K562 (cell line): ENCODE data around the gene ERAL1.

Experiments
- EZH2 ChIP-seq: IDR thresholded peaks from 2 replicates; pipeline ENCODE4 v1.6.1; 2012; ENCODE audit warnings: low read depth, mild to moderate bottlenecking, inconsistent platforms, low read length, borderline replicate concordance
- FOXP4 ChIP-seq: sonication (generic); formaldehyde crosslinking; IDR thresholded peaks from 2 replicates; pipeline ENCODE4 v1.8.0; 2022; ENCODE audit warnings: mild to moderate bottlenecking, missing genetic modification reagents, borderline replicate concordance
- JUND ChIP-seq, 2 experiments: IDR thresholded peaks; 2 replicates in 1 of 2; 3 replicates in 1 of 2; pipeline ENCODE4 v1.6.1; 2011; ENCODE audit warnings: borderline replicate concordance in 2 of 2, low read depth in 2 of 2, low read length in 2 of 2, improper control_type of control experiment in 1 of 2, missing biosample characterization in 1 of 2, missing genetic modification characterization in 1 of 2, missing genetic modification reagents in 1 of 2
- MAX ChIP-seq: sonication (generic); formaldehyde crosslinking; IDR thresholded peaks from 2 replicates; pipeline ENCODE4 v1.9.0; 2022; ENCODE audit warnings: mild to moderate bottlenecking, missing genetic modification reagents
- MAZ ChIP-seq, 2 experiments: fragments of 450-650 bp in 1 of 2; sonication (generic) in 1 of 2; formaldehyde crosslinking; IDR thresholded peaks in 1 of 2; conservative IDR thresholded peaks in 1 of 2; 2 replicates each; pipeline versions ENCODE4 v1.4.0 to v1.5.0; 2020; ENCODE audit warnings: mild to moderate bottlenecking in 1 of 2, missing genetic modification reagents in 1 of 2
- SAP30 ChIP-seq: fragments of 200-600 bp; sonication (generic); IDR thresholded peaks from 2 replicates; pipeline ENCODE4 v1.6.1; 2012; ENCODE audit warnings: borderline replicate concordance, low read depth, mild to moderate bottlenecking, moderate library complexity, low read length, control low read depth, inconsistent platforms; ENCODE audit not compliant: insufficient read depth, poor library complexity, severe bottlenecking
- TGIF2 ChIP-seq: sonication (generic); formaldehyde crosslinking; IDR thresholded peaks from 2 replicates; pipeline ENCODE4 v1.8.1; 2022; ENCODE audit warnings: mild to moderate bottlenecking, missing genetic modification reagents, moderate library complexity
- TRIM28 ChIP-seq: fragments of 450-650 bp; IDR thresholded peaks from 2 replicates; pipeline ENCODE4 v1.6.1; 2017
- ZNF121 ChIP-seq: sonication (generic); formaldehyde crosslinking; conservative IDR thresholded peaks from 2 replicates; pipeline ENCODE4 v1.8.0; 2022; ENCODE audit warnings: missing genetic modification reagents
- ZNF232 ChIP-seq: sonication (generic); formaldehyde crosslinking; IDR thresholded peaks from 2 replicates; pipeline ENCODE4 v1.8.0; 2022; ENCODE audit warnings: mild to moderate bottlenecking, missing genetic modification reagents
- TF ChIP-seq, protein P1 (sequence below), 2 experiments: IDR thresholded peaks; 2 replicates each; pipeline ENCODE4 v1.6.1; 2012; ENCODE audit warnings: improper control_type of control experiment in 2 of 2, low read depth in 2 of 2, low read length in 2 of 2, borderline replicate concordance in 1 of 2
- TF ChIP-seq, protein P2 (sequence below): sonication (generic); formaldehyde crosslinking; IDR thresholded peaks from 2 replicates; pipeline ENCODE4 v1.8.0; 2022; ENCODE audit warnings: mild to moderate bottlenecking, missing genetic modification reagents

DNA sequence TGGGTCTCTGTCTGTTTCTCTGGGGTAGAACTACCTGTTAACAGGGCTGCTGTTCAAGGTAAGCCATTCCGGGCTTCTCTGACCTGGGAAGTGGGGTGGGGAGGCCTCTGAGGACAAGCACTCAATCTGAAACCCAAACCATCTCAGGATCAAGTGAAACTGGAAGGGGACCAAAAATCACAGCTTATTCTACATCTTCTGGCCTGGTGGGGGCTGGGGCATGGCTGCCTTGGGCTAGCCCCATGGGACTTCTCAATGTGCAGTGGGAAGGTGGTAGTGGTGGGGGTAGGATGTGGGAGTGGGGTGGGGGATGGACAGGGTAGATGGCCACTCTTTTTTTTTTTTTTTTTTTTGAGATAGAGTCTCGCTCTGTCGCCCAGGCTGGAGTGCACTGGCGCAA lies 37.2 kb downstream of the ERAL1 start:
- TF ChIP-seq EZH2 (no peak), TGIF2 (CRISPR knock-in tag) (no peak), FOXP4 (CRISPR knock-in tag) (no peak), SAP30 (no peak), JUND (IDR thresholded peaks at IDR 0.05; ENCODE audit: borderline replicate concordance, low read depth, low read length) (no peak), JUND (tag; IDR thresholded peaks at IDR 0.05; ENCODE audit: borderline replicate concordance, low read depth, low read length) (no peak), MAZ (CRISPR knock-in tag; conservative IDR thresholded peaks at IDR 0.05 in 1 of 2, IDR thresholded peaks at IDR 0.05 in 1 of 2) (no peak), ZNF121 (CRISPR knock-in tag) (no peak), MAX (CRISPR knock-in tag) (no peak), ZNF232 (CRISPR knock-in tag) (no peak), TRIM28 (no peak)
- TF ChIP-seq, protein P1, sequence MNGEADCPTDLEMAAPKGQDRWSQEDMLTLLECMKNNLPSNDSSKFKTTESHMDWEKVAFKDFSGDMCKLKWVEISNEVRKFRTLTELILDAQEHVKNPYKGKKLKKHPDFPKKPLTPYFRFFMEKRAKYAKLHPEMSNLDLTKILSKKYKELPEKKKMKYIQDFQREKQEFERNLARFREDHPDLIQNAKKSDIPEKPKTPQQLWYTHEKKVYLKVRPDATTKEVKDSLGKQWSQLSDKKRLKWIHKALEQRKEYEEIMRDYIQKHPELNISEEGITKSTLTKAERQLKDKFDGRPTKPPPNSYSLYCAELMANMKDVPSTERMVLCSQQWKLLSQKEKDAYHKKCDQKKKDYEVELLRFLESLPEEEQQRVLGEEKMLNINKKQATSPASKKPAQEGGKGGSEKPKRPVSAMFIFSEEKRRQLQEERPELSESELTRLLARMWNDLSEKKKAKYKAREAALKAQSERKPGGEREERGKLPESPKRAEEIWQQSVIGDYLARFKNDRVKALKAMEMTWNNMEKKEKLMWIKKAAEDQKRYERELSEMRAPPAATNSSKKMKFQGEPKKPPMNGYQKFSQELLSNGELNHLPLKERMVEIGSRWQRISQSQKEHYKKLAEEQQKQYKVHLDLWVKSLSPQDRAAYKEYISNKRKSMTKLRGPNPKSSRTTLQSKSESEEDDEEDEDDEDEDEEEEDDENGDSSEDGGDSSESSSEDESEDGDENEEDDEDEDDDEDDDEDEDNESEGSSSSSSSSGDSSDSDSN (IDR thresholded peaks at IDR 0.05; ENCODE audit: borderline replicate concordance in 1 of 2, low read depth in 2 of 2, low read length in 2 of 2): no peak
- TF ChIP-seq, protein P2, sequence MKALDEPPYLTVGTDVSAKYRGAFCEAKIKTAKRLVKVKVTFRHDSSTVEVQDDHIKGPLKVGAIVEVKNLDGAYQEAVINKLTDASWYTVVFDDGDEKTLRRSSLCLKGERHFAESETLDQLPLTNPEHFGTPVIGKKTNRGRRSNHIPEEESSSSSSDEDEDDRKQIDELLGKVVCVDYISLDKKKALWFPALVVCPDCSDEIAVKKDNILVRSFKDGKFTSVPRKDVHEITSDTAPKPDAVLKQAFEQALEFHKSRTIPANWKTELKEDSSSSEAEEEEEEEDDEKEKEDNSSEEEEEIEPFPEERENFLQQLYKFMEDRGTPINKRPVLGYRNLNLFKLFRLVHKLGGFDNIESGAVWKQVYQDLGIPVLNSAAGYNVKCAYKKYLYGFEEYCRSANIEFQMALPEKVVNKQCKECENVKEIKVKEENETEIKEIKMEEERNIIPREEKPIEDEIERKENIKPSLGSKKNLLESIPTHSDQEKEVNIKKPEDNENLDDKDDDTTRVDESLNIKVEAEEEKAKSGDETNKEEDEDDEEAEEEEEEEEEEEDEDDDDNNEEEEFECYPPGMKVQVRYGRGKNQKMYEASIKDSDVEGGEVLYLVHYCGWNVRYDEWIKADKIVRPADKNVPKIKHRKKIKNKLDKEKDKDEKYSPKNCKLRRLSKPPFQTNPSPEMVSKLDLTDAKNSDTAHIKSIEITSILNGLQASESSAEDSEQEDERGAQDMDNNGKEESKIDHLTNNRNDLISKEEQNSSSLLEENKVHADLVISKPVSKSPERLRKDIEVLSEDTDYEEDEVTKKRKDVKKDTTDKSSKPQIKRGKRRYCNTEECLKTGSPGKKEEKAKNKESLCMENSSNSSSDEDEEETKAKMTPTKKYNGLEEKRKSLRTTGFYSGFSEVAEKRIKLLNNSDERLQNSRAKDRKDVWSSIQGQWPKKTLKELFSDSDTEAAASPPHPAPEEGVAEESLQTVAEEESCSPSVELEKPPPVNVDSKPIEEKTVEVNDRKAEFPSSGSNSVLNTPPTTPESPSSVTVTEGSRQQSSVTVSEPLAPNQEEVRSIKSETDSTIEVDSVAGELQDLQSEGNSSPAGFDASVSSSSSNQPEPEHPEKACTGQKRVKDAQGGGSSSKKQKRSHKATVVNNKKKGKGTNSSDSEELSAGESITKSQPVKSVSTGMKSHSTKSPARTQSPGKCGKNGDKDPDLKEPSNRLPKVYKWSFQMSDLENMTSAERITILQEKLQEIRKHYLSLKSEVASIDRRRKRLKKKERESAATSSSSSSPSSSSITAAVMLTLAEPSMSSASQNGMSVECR (CRISPR knock-in tag): no peak
